Fibroblast of pulmonary artery (primary cell): ENCODE measurements around the gene GPATCH8.

ENCODE experiments used
- DNase-seq: peaks from one replicate; pipeline ENCODE4 v3.0.0-alpha.2; 2010; ENCODE audit warnings: low read depth
- H3K4me3 ChIP-seq: replicated peaks from 2 replicates; pipeline ENCODE4 v1.5.1; 2011; ENCODE audit warnings: low read depth, mild to moderate bottlenecking, control low read depth, low read length, moderate library complexity
- TF ChIP-seq, protein P1 (sequence below): IDR thresholded peaks from 2 replicates; pipeline ENCODE4 v1.5.1; 2011; ENCODE audit warnings: mild to moderate bottlenecking, control low read depth, low read length, inconsistent platforms; ENCODE audit errors: missing control alignments

The GPATCH8 gene

GRCh38 chr17:44380767-44381166, 122.4 kb downstream of the GPATCH8 start:
- TF ChIP-seq, protein P1, sequence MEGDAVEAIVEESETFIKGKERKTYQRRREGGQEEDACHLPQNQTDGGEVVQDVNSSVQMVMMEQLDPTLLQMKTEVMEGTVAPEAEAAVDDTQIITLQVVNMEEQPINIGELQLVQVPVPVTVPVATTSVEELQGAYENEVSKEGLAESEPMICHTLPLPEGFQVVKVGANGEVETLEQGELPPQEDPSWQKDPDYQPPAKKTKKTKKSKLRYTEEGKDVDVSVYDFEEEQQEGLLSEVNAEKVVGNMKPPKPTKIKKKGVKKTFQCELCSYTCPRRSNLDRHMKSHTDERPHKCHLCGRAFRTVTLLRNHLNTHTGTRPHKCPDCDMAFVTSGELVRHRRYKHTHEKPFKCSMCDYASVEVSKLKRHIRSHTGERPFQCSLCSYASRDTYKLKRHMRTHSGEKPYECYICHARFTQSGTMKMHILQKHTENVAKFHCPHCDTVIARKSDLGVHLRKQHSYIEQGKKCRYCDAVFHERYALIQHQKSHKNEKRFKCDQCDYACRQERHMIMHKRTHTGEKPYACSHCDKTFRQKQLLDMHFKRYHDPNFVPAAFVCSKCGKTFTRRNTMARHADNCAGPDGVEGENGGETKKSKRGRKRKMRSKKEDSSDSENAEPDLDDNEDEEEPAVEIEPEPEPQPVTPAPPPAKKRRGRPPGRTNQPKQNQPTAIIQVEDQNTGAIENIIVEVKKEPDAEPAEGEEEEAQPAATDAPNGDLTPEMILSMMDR, result no peak
- H3K4me3 ChIP-seq, result no peak overlapping the region
- DNase-seq, result no peak

DNA sequence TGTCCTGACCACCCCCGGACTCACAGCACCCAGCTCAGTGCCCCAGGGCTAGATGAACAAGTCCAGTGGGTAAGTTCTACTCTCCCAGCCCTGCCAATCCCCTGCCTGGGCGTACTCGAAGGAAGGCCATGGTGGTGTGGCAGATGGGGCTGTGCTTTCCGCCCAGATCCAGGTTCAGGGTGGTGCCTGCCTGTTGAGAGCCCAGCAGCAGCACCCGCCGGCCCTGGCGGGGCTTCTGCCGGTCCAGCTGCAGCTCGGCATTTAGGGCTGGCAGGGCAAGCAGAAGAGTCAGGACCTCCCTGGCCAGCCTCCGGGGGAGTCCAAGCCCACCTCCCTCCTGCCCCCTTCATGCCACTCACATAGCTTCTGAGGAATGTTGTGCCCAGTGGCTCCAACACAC, 123.3 kb downstream of the GPATCH8 start:
- no peak overlapping the region for H3K4me3 ChIP-seq
- no peak for DNase-seq
- TF ChIP-seq, protein P1, result no peak

GRCh38 chr17:44378171-44378705, 125.0 kb downstream of the GPATCH8 start:
- H3K4me3 ChIP-seq, result no peak overlapping the region
- TF ChIP-seq, protein P1, result no peak
- DNase-seq, result no peak

GRCh38 chr17:44376779-44377178, 126.4 kb downstream of the GPATCH8 start:
- TF ChIP-seq, protein P1, result no peak
- H3K4me3 ChIP-seq, result no peak overlapping the region
- no peak for DNase-seq

DNA sequence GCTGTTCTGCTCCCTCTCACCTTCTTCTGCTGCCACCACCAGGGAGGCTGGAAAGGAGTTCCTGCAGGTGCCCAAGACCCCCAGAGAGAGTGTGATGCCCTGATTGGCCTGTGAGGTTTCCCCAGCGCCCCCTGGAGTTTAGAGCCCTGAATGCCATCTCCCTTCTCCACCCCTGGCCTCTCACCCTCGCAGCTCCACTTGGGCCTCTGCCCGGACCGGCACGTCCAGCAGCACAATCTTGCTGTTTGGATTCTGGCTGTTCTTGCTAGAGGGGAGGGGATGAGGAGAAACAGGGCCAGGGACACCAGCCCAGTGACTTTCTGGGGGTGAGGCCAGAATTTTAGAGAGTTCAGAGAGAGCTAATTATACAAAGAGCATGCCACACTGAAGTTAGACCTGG, 127.1 kb downstream of the GPATCH8 start:
- DNase-seq, result peak; percentile 35
- H3K4me3 ChIP-seq, result no peak overlapping the region
- TF ChIP-seq, protein P1, result peak; percentile 54

DNA sequence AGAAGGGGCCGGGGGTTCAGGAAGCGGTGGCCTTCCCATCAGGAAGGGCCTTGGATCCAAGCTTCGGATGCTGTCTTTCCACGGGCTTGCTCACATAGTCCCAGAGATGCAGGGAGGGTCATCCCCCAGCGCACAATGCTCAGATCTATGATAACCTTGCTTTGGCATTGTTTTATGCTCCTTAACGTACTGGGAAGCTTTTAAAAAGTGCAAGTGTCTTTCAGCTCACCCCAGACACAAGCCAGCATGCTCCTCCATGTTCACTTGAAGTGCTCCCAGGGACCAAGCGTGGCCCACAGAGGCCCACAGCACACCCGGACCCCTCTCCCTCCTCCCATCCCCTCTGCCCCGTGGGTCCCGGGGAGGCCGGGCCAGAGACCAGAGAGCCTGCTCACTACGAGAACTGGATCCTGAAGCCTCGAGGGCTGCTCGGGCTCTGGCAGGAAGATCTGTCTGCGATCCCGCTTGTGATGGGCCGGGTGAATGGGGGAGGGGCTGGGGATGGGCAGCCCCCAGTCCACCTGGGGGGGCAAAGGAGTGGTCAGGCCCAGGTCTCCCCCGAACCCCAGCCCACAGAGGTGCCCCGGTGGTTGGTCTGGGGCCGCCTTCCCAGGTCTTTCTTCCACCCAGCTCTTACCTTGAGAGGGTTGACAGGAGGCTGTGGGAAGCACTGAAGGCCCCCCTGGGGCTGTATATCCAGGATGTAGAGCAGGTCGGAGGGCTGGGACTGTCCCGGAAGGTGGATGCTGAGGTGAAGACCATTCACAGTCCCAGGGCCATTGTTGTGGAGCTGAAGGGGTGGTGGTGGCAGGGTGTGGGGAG, 127.8 kb downstream of the GPATCH8 start:
- TF ChIP-seq, protein P1, result no peak
- no peak for DNase-seq
- H3K4me3 ChIP-seq, result no peak overlapping the region
